Prostate gland (tissue), 2 donors: ENCODE measurements around the gene NKTR.

ENCODE experiments used
- POLR2A ChIP-seq: fragments of 450-650 bp; IDR thresholded peaks from one replicate; pipeline ENCODE4 v1.6.1; 2016; ENCODE audit warnings: antibody characterized with exemption, mild to moderate bottlenecking
- POLR2AphosphoS5 ChIP-seq: sonication (generic); formaldehyde crosslinking; IDR thresholded peaks from one replicate; pipeline ENCODE4 v1.6.1; 2017; ENCODE audit warnings: antibody characterized with exemption
- TF ChIP-seq, protein P1 (sequence below), 4 experiments: fragments of 200-600 bp in 2 of 4; fragments of 450-650 bp in 2 of 4; sonication (generic) in 2 of 4; IDR thresholded peaks; 1 replicate in 3 of 4; 2 replicates in 1 of 4; pipeline ENCODE4 v1.5.1; 2016 to 2019; ENCODE audit warnings: antibody characterized with exemption in 4 of 4, mild to moderate bottlenecking in 2 of 4, moderate library complexity in 2 of 4

DNA sequence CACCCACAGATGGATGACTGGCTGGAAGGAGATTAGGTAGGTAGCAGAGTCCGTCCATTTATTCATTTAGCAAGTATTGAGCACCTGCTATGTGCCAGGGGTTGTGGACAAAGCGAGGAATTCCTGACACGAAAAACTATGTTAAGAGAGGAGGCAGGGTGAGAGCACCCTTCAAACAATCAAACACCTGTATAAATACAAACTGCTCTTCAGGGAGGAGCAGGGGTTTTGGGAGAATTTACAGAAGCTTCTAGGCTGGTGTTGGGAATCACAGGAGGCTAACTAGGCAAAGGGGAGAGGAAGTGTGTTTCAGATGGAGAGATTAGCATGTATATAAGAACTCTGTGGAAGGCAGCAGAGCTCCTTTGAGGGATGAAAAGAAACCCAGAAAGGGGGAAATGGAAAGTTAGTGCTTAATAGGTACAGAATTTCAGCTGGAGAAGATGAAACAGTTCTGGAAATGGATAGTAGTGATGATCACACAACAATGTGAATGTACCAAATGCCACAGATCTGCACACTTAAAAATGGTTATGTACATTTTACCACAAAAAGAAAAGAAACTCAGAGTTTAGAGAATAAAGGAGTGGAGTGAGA is 17.9 kb upstream of the NKTR start:
- TF ChIP-seq, protein P1, sequence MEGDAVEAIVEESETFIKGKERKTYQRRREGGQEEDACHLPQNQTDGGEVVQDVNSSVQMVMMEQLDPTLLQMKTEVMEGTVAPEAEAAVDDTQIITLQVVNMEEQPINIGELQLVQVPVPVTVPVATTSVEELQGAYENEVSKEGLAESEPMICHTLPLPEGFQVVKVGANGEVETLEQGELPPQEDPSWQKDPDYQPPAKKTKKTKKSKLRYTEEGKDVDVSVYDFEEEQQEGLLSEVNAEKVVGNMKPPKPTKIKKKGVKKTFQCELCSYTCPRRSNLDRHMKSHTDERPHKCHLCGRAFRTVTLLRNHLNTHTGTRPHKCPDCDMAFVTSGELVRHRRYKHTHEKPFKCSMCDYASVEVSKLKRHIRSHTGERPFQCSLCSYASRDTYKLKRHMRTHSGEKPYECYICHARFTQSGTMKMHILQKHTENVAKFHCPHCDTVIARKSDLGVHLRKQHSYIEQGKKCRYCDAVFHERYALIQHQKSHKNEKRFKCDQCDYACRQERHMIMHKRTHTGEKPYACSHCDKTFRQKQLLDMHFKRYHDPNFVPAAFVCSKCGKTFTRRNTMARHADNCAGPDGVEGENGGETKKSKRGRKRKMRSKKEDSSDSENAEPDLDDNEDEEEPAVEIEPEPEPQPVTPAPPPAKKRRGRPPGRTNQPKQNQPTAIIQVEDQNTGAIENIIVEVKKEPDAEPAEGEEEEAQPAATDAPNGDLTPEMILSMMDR (IDR thresholded peaks at IDR 0.05) = no peak
- TF ChIP-seq POLR2A (no peak), POLR2AphosphoS5 (no peak)
